GM23248 (cell line): Measurements from ENCODE around the gene PAK2. TPM values are rescaled to one million over a fixed set of nuclear protein-coding genes. Genes with fewer than 3 reads are reported as not detected.

Experiments
- DNase-seq: peaks from one replicate; pipeline ENCODE4 v3.0.0-alpha.2; 2015
- H2AFZ ChIP-seq: fragments of 200-600 bp; sonication (generic); 2 replicates; pipeline ENCODE4 v1.6.1; 2016; ENCODE audit warnings: antibody characterized with exemption
- H3F3A ChIP-seq: fragments of 200-600 bp; sonication (generic); 2 replicates; pipeline ENCODE4 v1.6.1; 2016; ENCODE audit warnings: mild to moderate bottlenecking, antibody characterized with exemption, mixed run types; ENCODE audit not compliant: insufficient read depth
- H3K27ac ChIP-seq: fragments of 200-600 bp; sonication (generic); 2 replicates; pipeline ENCODE4 v1.5.1; 2016; ENCODE audit warnings: mild to moderate bottlenecking
- H3K27me3 ChIP-seq: fragments of 200-600 bp; sonication (generic); replicated peaks from 2 replicates; pipeline ENCODE4 v1.6.1; 2016; ENCODE audit warnings: mild to moderate bottlenecking; ENCODE audit not compliant: insufficient read depth
- H3K36me3 ChIP-seq: fragments of 200-600 bp; sonication (generic); 2 replicates; pipeline ENCODE4 v1.6.1; 2016; ENCODE audit warnings: low read depth, mild to moderate bottlenecking
- H3K4me1 ChIP-seq: fragments of 200-600 bp; sonication (generic); 2 replicates; pipeline ENCODE4 v1.6.1; 2016; ENCODE audit warnings: mild to moderate bottlenecking; ENCODE audit not compliant: insufficient read depth
- H3K4me2 ChIP-seq: fragments of 200-600 bp; sonication (generic); one replicate; pipeline ENCODE4 v1.6.1; 2016; ENCODE audit warnings: mild to moderate bottlenecking; ENCODE audit not compliant: unreplicated experiment
- H3K4me3 ChIP-seq: fragments of 200-600 bp; sonication (generic); 2 replicates; pipeline ENCODE4 v1.5.1; 2016; ENCODE audit warnings: mild to moderate bottlenecking
- H3K79me2 ChIP-seq: fragments of 200-600 bp; sonication (generic); 2 replicates; pipeline ENCODE4 v1.6.1; 2016; ENCODE audit warnings: mild to moderate bottlenecking; ENCODE audit not compliant: insufficient read depth
- H3K9ac ChIP-seq: fragments of 200-600 bp; sonication (generic); 2 replicates; pipeline ENCODE4 v1.6.1; 2016; ENCODE audit warnings: mild to moderate bottlenecking
- H3K9me2 ChIP-seq: fragments of 200-600 bp; sonication (generic); 2 replicates; pipeline ENCODE4 v1.6.1; 2016; ENCODE audit warnings: mixed run types, mild to moderate bottlenecking, moderate library complexity; ENCODE audit not compliant: insufficient read depth
- H3K9me3 ChIP-seq: fragments of 200-600 bp; sonication (generic); one replicate; pipeline ENCODE4 v1.6.1; 2017; ENCODE audit warnings: low read depth
- H4K20me1 ChIP-seq: fragments of 200-600 bp; sonication (generic); 2 replicates; pipeline ENCODE4 v1.6.0; 2016; ENCODE audit not compliant: insufficient read depth
- EZH2 ChIP-seq: fragments of 200-600 bp; sonication (generic); IDR thresholded peaks from 2 replicates; pipeline ENCODE4 v1.6.1; 2018; ENCODE audit warnings: antibody characterized with exemption, mild to moderate bottlenecking; ENCODE audit not compliant: insufficient read depth, poor library complexity, severe bottlenecking
- EZH2phosphoT487 ChIP-seq: fragments of 200-600 bp; sonication (generic); IDR thresholded peaks from 2 replicates; pipeline ENCODE4 v1.6.1; 2018; ENCODE audit warnings: antibody characterized with exemption, moderate library complexity, mild to moderate bottlenecking, low read depth; ENCODE audit not compliant: insufficient read depth
- WGBS, 2 experiments: methylation state at CpG; one replicate each; pipeline ENCODE4 v1.1.6; 2015 to 2017; ENCODE audit warnings: low lambda C conversion rate in 2 of 2, low coverage in 1 of 2; ENCODE audit errors: missing lambda C conversion rate in 2 of 2; 5-methylcytosine and 5-hydroxymethylcytosine counted together
- in situ Hi-C: fragments of 300-500 bp; cut with MboI; formaldehyde crosslinking; loops from 2 replicates; pipeline ENCODE4 v1.15.0; 2020
- polyA plus RNA-seq: library from polyadenylated mRNA; unstranded; fragments of >200 nt; fragmentation: Nextera tagmentation; extraction: Ambion mirVana; gene quantifications from 2 replicates; pipeline ENCODE4 v1.2.1, GENCODE V29; 2016
- total RNA-seq: library from RNA; depleted of rRNA; stranded (reverse); fragments of >200 nt; shearing (Covaris generic); gene quantifications from 2 replicates; pipeline ENCODE4 v1.2.3, GENCODE V29; 2014

Gene PAK2
- total and polyA plus RNA-seq, 2 experiments from 2014 or later = 24.4 to 30.5 TPM

- H3K4me1 ChIP-seq = peaks cover 3% of the 10 kb centered on the region; the same call in 1 of the 2 replicates
- 95 to 96% methylated on average over 5 to 8 of the region's 8 CpGs for WGBS, 2 experiments
- DNase-seq = no peak
- no peak overlapping the region for H2AFZ ChIP-seq
- 0 out of 2 replicates have a peak, but pooled peaks cover 17% of the 10 kb centered on the region for H4K20me1 ChIP-seq
- in situ Hi-C loops = no loop called here
- no peaks in the 10 kb centered on the region for H3K27me3 ChIP-seq
- no peaks in the 10 kb centered on the region for H3K9me3 ChIP-seq
- no peaks in the 10 kb centered on the region for H3K9me2 ChIP-seq
- no peak overlapping the region for H3K4me2 ChIP-seq
- H3K79me2 ChIP-seq = peaks cover 100% of the 10 kb centered on the region
- no peak overlapping the region for H3K9ac ChIP-seq
- H3F3A ChIP-seq = 0 out of 2 replicates have a peak, but pooled peaks cover 4% of the 10 kb centered on the region
- peaks cover 22% of the 10 kb centered on the region for H3K36me3 ChIP-seq
- no peak for TF ChIP-seq EZH2phosphoT487
- no peak for TF ChIP-seq EZH2
- no peak overlapping the region for H3K4me3 ChIP-seq
- H3K27ac ChIP-seq = no peak overlapping the region
These were observed 13.5 kb downstream of the PAK2 start for GRCh38 chr3:196753201-196753600.

- no peak overlapping the region for H2AFZ ChIP-seq
- no peaks in the 10 kb centered on the region for H3K9me2 ChIP-seq
- H3K9me3 ChIP-seq = no peaks in the 10 kb centered on the region
- DNase-seq = no peak
- WGBS, 2 experiments = 87 to 89% methylated on average over 9 of the region's 9 CpGs
- H4K20me1 ChIP-seq = 0 out of 2 replicates have a peak, but pooled peaks cover 14% of the 10 kb centered on the region
- peaks cover 22% of the 10 kb centered on the region for H3K36me3 ChIP-seq
- peaks cover 100% of the 10 kb centered on the region for H3K79me2 ChIP-seq
- 0 out of 2 replicates have a peak, but pooled peaks cover 5% of the 10 kb centered on the region for H3F3A ChIP-seq
- H3K4me3 ChIP-seq = no peak overlapping the region
- in situ Hi-C loops = no loop called here
- no peaks in the 10 kb centered on the region for H3K27me3 ChIP-seq
- no peak for TF ChIP-seq EZH2
- TF ChIP-seq EZH2phosphoT487 = no peak
- no peak overlapping the region for H3K9ac ChIP-seq
- no peak overlapping the region for H3K4me2 ChIP-seq
- no peak overlapping the region for H3K27ac ChIP-seq
- peaks cover 4% of the 10 kb centered on the region; the same call in 1 of the 2 replicates for H3K4me1 ChIP-seq
These were observed 14.7 kb downstream of the PAK2 start for GRCh38 chr3:196754091-196754981.

GRCh38 chr3:196756732-196757131 is 17.1 kb downstream of the PAK2 start:
- H2AFZ ChIP-seq = no peak overlapping the region
- H3F3A ChIP-seq = 0 out of 2 replicates have a peak, but pooled peaks cover 5% of the 10 kb centered on the region
- H3K9me3 ChIP-seq = no peaks in the 10 kb centered on the region
- 0 out of 2 replicates have a peak, but pooled peaks cover 14% of the 10 kb centered on the region for H4K20me1 ChIP-seq
- in situ Hi-C loops = no loop called here
- peaks cover 92% of the 10 kb centered on the region for H3K79me2 ChIP-seq
- WGBS, 2 experiments = 89 to 92% methylated on average over 4 of the region's 4 CpGs
- H3K27me3 ChIP-seq = no peaks in the 10 kb centered on the region
- peaks cover 22% of the 10 kb centered on the region for H3K36me3 ChIP-seq
- TF ChIP-seq EZH2 = no peak
- no peak for TF ChIP-seq EZH2phosphoT487
- H3K9ac ChIP-seq = no peak overlapping the region
- H3K27ac ChIP-seq = no peak overlapping the region
- H3K4me1 ChIP-seq = peaks cover 4% of the 10 kb centered on the region; the same call in 1 of the 2 replicates
- no peak overlapping the region for H3K4me3 ChIP-seq
- H3K4me2 ChIP-seq = no peak overlapping the region
- DNase-seq = no peak
- no peaks in the 10 kb centered on the region for H3K9me2 ChIP-seq

GRCh38 chr3:196757876-196758739 is 18.5 kb downstream of the PAK2 start:
- no peak for TF ChIP-seq EZH2
- no peak for TF ChIP-seq EZH2phosphoT487
- H3K4me1 ChIP-seq = peaks cover 4% of the 10 kb centered on the region; the same call in 1 of the 2 replicates
- no peaks in the 10 kb centered on the region for H3K9me3 ChIP-seq
- WGBS, 2 experiments = 80 to 81% methylated on average over 9 of the region's 9 CpGs
- H3K4me3 ChIP-seq = no peak overlapping the region
- H3K79me2 ChIP-seq = peaks cover 85% of the 10 kb centered on the region
- in situ Hi-C loops = no loop called here
- H3K27ac ChIP-seq = no peak overlapping the region; the same call in 1 of the 2 replicates
- H3K9me2 ChIP-seq = no peaks in the 10 kb centered on the region
- H2AFZ ChIP-seq = no peak overlapping the region
- 0 out of 2 replicates have a peak, but pooled peaks cover 14% of the 10 kb centered on the region for H4K20me1 ChIP-seq
- H3K9ac ChIP-seq = no peak overlapping the region
- DNase-seq = peak; percentile 69
- H3K36me3 ChIP-seq = peaks cover 14% of the 10 kb centered on the region
- H3F3A ChIP-seq = 0 out of 2 replicates have a peak, but pooled peaks cover 5% of the 10 kb centered on the region
- H3K27me3 ChIP-seq = no peaks in the 10 kb centered on the region
- H3K4me2 ChIP-seq = no peak overlapping the region
